GM21737 (cell line): ENCODE data around the gene DCLK1.

Experiments used
- ATAC-seq: cut with Tn5 transposase; IDR thresholded peaks from one replicate; pipeline ENCODE4 v1.9.1; 2021; ENCODE audit warnings: mild to moderate bottlenecking, moderate library complexity; ENCODE audit not compliant: unreplicated experiment

DCLK1 gene

DNA sequence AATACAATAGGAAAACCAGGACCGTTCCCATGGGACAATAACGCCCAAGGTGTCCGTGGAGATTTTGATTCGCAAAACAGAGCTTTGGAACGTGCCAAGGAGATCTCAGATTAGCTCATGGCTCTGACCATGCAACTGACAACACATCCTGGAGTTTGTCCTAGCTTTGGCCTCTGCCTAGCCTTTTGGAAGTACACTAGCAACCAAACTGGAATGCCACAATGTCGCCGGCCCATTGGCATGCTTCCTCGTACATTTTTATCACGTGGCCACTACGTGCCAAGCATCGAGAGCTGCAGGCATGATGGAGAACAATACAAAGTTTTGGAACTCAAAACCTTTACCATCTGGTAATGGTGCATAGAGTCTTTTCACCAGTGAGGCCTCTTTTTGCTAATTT is 256.5 kb downstream of the DCLK1 start:
- ATAC-seq = no peak

DNA sequence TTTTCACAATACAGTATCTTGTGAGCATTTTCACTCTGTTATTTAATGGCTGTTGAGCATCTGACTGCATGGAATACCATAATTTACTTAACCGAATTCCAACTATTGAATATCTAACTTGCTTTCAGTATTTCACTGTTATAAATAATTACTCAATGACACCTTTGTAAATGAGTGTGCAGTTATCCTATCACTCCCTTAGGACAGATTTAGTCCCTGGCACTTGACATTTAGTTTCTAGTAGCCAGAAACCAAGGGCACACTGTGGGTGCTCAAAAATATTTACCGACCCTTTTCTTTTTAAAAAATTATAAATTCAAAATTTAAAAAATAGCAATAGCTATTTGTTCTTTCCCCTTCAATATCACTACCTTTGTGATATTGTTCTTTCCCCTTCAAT is 258.8 kb downstream of the DCLK1 start:
- ATAC-seq = no peak

DNA sequence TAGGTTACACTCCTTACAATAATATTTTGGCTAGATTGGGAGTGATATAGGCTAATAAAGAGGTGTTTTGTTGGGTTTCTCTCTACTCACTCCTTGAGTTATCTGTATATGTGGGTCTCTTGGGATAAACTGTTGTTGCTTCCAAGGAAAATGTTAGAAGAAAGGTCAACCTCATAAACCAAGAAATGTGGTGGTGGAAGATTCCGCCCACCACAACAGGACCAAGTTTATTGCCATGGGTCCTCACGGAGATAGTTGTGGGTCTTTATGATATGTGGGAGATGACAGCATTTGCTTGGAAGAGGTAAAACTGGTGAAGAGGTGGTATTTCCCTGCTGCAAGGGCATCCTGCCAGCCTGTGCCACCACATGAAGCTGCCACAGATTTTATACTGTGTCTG is 259.6 kb downstream of the DCLK1 start:
- no peak for ATAC-seq

DNA sequence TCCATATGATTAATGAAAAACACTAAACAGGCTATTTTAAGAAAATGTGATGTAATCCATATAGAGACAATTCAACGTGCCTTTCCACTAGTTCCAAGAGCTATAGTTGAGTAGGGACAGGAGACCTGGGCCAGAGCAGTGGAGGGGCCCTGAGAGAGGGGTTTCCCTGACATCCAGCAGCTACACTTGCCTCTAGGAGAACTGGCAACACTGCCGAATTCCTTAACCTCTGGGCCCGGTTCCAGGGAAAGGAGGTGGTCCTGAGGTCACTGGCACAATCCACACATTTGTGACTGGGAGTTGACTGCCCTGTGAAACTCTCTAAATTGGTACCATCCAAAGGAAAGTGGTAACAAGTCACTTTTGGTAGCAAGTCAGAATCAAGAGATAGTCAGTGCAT is 264.4 kb downstream of the DCLK1 start:
- no peak for ATAC-seq

DNA sequence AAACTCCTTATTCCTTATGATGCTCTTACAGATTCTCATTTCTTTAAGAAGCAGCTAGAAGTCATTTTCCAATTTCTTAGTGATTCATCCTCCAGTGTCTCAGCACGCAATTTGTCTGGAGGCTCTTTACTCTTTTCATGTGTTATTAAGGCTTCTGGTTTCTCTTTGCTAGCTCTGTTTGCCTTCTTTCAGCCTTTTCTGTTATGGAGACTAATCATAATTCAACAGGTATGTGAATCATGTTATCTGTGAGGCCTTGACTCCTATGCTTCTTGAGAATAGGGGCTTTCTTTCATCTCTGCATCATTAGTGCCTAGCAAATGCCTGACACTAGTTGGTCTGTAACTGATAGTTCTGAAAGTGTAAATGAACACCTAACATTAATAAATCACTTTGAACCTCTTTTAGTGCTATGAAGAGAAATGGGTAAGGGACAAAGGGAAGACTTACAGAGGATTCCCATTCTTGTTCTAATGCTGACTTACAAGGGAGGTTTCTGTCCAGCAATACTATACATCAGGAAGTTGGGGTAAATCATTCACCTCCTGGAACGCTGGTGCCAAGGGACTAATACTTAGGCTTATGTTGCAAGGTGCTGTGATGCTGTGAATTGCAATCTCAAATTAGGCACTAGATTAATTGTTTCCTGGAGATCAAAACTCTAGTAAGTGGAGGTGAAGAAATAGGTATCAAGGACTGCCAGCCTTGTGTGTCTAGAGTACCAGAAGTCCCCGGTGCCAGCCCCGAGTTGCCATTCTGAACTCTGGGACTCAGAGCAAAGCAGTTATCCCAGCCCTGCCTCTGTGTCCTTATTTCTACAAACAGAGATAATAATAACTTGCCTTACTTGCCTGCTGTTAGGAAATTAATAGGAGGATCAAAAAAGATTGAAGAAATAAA is 265.6 kb downstream of the DCLK1 start:
- no peak for ATAC-seq

DNA sequence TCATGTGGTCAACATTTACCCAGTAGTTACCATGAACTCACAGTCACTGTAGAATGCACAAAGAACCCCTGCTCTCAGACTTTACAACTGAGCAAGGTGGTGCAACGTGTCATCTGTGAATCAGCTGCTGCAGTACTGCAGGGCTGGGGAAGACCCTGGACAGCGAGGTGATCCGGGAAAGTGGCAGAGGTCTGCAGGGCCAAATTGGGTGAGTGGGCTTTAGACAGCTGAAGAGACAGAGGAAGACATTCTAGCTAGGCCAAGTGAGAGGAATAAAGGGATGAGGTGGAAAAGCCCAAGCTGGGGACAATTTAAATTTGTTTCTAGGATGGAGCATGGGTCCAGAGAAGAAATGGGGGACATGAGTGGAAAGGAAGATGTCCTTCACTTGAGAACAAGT is 270.5 kb downstream of the DCLK1 start:
- no peak for ATAC-seq

DNA sequence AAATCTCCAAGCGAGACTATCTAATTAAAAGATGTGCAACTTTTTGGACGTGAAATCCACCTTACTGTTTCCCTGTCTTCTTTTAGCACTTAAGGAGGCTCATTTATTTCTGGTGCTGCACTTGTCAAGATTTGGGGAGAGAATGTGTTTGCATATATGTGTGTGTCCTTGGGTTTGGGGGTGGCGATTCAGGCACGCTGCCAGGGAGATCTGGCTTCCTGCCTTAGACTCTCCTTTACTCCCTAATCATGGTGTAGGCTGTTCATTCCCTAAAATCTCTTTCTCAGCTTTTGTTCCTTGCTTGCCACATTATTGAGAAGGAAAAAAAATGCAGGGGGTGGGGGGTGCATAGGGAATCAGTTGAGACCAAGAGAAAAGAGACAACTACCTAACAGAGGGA is 271.2 kb downstream of the DCLK1 start:
- no peak for ATAC-seq

DNA sequence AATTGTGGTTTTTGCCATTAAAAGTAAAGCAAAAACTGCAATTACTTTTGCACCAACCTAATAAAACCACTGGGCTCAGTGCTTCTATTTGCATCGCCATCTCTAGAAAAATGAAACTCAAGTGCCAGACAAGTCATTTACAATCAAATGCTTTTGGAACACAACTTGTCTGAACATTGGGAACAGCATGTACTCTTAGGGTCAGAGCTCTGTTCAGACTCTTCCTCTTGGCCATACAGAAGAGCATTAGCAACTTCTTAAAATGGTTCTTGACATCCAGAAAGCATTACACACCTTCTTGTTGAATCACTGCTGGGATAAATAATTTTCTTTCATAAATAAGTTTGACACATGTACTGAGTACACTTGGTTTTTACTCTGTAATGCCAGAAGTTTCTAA is 272.5 kb downstream of the DCLK1 start:
- no peak for ATAC-seq

DNA sequence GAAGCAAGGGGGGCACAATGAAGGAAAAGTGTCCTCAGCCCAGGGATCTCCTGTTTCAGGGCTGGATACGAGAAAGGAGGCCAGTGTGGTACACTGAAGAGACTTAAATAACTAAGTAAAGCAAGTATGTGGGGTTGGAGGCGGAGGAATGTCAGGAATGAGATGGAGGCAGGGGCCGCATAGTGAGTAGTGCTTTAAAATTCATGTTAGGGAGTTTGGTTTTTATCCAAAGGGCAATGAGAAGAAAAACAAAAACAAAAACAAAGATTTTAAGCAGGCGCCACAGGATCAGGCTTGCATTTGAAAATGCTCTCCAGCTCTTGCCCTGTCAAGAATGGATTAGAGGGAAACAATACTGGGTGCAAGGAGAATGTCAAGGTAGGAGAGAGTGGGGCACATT is 273.4 kb downstream of the DCLK1 start:
- no peak for ATAC-seq

DNA sequence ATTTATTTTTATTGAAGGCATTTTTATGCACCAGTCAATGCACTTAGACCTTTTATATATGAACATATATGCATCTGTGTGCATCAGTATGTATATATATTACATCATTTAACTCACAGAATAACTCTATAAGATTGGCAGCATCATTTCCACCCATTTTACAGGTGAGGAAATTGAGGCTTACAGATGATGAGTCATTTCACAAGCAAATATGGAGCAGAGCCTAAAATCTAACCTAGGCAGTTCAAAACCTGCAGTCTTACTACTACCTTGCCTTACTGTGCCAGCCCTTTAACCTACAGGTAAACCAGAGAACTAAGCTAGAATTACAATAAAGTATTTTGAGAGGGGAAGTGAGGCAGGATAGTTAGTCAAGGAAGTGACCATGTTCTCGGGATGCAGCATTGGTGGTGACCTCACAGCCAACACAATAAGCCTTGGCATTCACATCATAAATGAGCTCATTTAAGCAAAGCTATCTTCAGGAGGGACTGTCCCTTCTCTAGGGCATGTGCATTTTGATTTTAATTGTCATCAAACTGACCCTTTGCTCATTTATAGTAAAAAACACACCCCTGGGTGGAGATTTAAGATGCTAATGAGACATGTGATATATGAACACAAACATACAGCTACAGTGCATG is 274.3 kb downstream of the DCLK1 start:
- no peak for ATAC-seq

DNA sequence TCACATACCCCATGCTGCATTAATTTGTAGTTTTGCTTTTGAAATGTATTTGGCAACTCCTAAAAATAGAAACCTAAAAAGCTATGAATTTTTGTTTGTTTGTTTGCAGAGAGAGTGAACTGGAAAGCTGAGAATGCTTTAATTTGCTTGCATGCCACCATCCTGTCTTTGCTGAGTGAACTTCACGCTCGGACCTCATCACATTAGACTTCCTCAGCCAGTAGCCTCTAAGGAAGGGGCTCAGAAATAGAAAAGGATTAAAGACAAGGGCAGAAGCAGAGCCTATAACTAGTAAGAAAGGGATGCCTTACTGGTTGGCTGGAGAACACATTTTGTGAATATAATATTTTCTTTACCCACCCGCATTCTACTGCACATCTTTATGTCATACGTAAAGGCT is 275.1 kb downstream of the DCLK1 start:
- no peak for ATAC-seq

DNA sequence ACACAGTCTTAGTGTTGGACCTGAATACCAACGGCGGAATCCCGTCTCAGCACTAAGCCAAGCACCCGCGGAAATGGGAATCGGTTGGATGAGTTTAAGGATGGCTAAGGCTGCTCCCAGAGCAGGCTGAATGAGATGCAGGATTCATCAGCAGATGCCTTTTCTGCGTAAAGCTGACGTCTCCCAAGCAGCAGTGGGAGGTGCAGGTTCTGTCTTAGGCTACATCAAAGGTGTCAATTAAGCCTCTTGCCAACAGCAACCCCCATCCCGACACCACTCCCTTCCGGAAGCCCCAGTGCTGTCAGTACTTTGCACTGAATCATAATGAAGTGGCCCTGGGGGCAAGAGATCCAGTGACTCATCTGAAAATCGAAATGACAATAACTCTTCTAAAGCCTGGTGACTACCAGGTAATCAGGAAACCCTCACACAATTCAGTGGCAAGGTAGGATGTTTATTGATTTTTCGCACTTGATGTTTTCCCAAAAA is 275.6 kb downstream of the DCLK1 start:
- no peak for ATAC-seq

DNA sequence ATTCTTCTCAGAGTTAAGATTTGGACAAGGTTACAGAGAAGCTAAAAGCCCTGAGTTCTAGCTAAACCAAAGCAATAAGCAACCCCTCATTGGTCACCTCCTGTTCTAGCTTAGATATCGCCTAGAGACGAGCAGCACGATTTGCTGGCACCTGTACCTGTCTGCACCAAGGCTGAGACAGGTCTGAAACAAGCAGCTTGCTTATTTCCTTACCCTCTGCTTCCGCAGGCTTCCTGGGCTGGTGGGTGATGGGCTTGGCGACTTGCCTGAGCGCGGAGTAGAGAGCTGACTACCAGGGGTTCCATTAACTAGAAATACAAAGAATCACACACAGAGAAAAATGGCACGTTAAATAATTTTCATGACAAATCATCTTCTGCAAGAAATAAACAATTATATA is 276.9 kb downstream of the DCLK1 start:
- ATAC-seq = no peak

DNA sequence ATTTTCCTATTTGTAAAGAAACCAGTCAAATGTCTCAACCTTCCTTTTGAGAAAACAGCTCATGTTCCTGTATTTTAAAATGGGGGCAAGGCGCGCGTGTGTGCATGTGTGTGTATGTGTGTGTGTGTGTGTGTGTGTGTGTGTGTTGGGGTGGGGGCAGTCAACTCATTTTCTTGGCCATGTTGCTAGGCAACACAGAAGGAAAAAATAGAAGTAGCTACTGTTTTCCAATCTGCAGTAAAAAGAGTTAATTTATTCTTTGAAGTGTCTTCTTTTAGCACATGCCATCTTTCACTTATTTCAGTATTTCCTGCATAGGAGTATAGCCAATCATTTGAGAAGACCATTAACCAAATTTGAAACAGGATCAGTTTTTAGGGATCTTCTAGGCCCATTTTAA is 279.3 kb downstream of the DCLK1 start:
- no peak for ATAC-seq

DNA sequence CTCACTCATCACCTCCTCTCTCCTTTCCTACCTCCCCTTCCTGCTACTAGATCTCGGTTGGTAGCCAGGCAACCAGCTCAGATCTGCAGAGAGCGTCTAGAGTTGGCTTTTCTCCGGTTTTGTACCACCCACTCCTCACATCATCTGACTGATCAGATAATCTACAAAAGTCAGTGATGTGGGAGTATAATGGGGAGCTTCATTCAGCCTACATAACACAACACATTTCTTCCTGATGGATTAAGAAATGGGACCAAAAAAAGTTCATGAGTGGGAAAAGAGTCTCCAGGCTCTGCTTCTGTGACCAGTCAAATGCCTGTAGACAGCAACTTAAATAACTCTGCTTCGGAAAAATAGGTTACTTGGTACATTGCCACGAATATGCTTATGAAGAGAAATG is 279.8 kb downstream of the DCLK1 start:
- no peak for ATAC-seq

DNA sequence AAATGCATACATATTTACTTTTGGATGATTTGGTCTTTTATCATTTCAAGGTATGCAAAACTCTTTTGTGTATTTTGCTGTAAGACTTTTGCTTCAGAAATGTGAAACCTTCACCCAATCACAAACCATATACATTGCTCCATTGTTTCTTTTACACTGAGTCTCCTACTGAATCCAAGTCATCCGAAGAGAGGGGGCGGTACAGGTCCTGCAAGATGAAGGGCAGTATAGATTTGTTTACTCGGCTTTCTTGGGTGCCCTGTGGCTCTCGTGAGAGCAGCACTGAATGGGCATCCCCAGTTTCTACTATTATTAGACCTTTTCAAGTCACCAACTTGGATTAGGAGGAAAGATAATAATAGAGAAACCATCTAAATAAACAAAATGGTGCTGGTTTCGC is 280.6 kb downstream of the DCLK1 start:
- no peak for ATAC-seq

DNA sequence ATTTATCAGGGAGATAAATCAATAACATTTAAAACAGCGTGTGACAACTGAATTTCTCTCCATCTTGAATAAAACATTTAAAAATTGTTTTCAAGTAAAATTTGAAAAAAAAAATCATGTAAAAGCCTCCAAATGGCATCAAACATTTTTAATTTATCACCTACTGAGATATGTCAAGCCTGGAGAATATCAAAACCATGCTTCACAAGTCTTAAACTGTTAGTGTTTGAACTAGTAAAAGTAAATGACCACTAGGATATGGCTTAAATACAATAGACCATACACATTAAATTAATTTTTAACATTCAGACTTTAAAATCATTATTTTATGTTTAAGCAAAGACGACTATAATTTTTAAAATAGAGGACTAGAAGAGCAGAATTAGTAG is 281.9 kb downstream of the DCLK1 start:
- ATAC-seq = no peak

DNA sequence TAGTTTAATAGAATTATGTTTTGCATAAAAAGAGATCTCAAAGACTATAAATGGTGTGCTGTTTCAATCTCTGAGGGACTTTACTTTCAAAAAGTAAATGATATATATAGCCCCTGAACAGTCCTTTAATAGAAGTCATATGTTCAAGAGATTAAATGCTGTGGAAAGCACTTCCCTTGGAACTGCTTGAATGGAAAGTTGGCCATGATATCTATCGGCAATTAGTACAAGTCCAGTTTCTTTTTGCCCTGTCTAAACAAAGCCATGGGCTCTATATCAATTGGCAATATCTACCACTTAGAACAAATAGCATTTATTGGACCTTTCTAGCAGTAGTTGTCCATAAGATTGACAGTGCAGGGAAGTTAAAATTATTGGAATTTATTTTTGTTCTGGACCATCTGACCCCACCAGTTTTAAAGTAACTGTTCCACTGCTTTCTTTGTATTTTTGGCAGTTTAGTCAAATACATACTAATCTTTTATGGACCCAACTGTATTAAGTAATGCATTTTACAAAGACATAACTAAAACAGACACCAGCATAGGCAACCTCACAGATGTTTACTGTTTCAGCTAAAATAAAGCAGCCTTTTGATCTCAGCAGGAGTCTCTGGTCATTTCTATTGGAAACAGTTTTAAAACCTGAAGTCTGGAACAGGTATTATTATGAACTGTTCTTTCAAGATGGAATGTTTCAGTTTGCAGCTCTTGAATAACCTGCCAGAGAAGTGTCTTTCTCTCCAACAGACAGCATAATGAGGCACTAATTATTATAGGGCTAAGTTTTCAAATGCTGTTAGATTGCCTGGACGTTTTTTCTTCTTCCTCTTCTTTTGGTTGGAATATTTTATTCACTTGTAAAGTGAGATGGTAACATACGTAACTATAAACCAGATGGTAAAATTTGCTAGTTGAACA is 282.6 kb downstream of the DCLK1 start:
- no peak for ATAC-seq

DNA sequence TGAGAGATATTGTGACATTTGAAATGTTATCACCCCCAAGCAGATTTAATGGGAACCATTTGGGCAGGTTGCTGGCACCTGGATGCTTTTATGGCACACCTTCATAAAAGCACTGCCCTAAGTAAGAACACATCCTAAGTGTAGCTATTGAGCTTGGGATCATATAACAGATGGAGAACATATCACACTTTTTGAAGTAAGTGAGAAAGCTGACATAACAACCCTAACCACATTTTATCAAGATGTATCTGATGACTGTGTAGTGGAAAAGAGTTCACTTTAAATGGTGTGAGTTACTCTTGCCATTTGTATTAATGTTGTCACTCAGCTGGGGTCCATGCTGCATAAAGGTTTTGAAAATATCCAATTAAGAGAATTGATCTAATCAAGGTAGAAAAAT is 287.9 kb downstream of the DCLK1 start:
- ATAC-seq = no peak

DNA sequence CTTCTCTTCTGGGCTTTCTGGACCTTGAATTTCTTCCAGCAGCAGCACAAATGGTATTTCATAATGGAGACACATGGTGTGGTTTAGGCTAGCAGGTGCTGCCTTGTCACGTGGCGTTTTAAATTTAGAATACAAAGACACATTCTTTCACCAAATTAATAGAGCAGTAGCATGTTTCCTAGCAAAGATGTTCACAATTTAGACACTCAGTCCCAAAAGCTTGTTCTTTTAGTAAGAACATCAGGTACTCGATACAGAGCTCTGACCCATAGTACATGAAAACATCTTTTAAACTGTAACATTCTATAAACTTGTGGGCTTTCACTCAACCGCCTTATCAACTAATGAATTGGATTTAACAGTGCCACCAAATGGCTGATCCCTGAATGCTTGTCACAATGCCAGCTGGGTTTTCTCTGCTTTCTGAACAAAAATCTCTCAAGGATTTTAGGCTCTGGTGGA is 290.1 kb downstream of the DCLK1 start:
- ATAC-seq = no peak

DNA sequence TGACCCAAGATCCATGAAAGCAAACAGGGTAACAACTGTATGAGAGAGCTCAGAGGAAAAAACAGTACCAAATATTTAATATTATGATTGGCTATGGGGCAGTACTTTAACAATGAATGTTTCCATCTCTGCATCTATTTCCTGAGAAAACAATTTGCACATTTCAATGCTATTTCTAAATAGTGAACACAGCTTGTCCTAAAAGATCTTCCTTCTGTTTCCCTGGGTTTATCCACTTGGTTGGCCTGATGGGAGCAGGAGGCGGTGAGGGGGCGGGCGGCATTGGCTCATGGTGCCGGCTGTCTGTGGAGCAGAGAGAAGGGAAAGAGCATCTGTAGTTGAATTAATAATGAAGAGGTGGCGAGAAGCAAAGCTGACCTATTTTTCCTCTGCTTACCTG is 291.4 kb downstream of the DCLK1 start:
- ATAC-seq = no peak
